ENCODE measurements around the gene DPP10. TPM values are rescaled to one million over a fixed set of nuclear protein-coding genes. Genes with fewer than 3 reads are reported as not detected.

The DPP10 gene
- total RNA-seq, 6 experiments from 2014 or later = not detected

GRCh38 chr2:114424699-114425098 lies 17.7 kb upstream of the DPP10 start:
- H3K4me1 Mint-ChIP-seq (ENCODE audit: low read depth) = no peaks in the 10 kb centered on the region
- no peak for TF ChIP-seq CTCF (IDR thresholded peaks at IDR 0.05)
- H3K9me3 Mint-ChIP-seq = peaks cover 20% of the 10 kb centered on the region
- H3K4me3 Mint-ChIP-seq = no peak overlapping the region
- H3K27me3 Mint-ChIP-seq (ENCODE audit: insufficient read depth) = no peaks in the 10 kb centered on the region; the same call in 1 of the 2 replicates
- no peak overlapping the region for H3K27ac Mint-ChIP-seq
- no peak for DNase-seq
- no peaks in the 10 kb centered on the region for H3K36me3 Mint-ChIP-seq (ENCODE audit: low read depth)

GRCh38 chr2:114426756-114427155 lies 15.7 kb upstream of the DPP10 start:
- H3K9me3 Mint-ChIP-seq = peaks cover 16% of the 10 kb centered on the region
- no peak for TF ChIP-seq CTCF (IDR thresholded peaks at IDR 0.05)

GRCh38 chr2:114436329-114436728 lies 6.1 kb upstream of the DPP10 start:
- no peak overlapping the region for H3K27ac Mint-ChIP-seq
- DNase-seq = no peak
- H3K9me3 Mint-ChIP-seq = peaks cover 31% of the 10 kb centered on the region
- TF ChIP-seq CTCF (IDR thresholded peaks at IDR 0.05) = no peak
- H3K4me3 Mint-ChIP-seq = no peak overlapping the region
- no peaks in the 10 kb centered on the region for H3K4me1 Mint-ChIP-seq (ENCODE audit: low read depth)
- H3K36me3 Mint-ChIP-seq (ENCODE audit: low read depth) = no peaks in the 10 kb centered on the region
- no peaks in the 10 kb centered on the region for H3K27me3 Mint-ChIP-seq (ENCODE audit: insufficient read depth)

More at GRCh38 chr2:114426756-114427155, 15.7 kb upstream of the DPP10 start:
- Mint-ChIP-seq H3K36me3 (ENCODE audit: low read depth) (no peaks in the 10 kb centered on the region), H3K27me3 (ENCODE audit: insufficient read depth) (no peaks in the 10 kb centered on the region; the same call in 1 of the 2 replicates), H3K27ac (no peak overlapping the region), H3K4me3 (no peak overlapping the region), H3K4me1 (ENCODE audit: low read depth) (no peaks in the 10 kb centered on the region)
- no peak for DNase-seq

- no peak for DNase-seq
- no peak for TF ChIP-seq CTCF (IDR thresholded peaks at IDR 0.05)
- H3K27ac Mint-ChIP-seq = no peak overlapping the region
- no peaks in the 10 kb centered on the region for H3K4me1 Mint-ChIP-seq (ENCODE audit: low read depth)
- peaks cover 22% of the 10 kb centered on the region for H3K9me3 Mint-ChIP-seq
- no peaks in the 10 kb centered on the region for H3K27me3 Mint-ChIP-seq (ENCODE audit: insufficient read depth)
- H3K4me3 Mint-ChIP-seq = no peak overlapping the region
- no peaks in the 10 kb centered on the region for H3K36me3 Mint-ChIP-seq (ENCODE audit: low read depth)
Observed at GRCh38 chr2:114446571-114446970, 4.1 kb downstream of the DPP10 start.

- no peak for DNase-seq
- Mint-ChIP-seq H3K36me3 (ENCODE audit: low read depth) (no peaks in the 10 kb centered on the region), H3K27me3 (ENCODE audit: insufficient read depth) (peaks cover 2% of the 10 kb centered on the region; the same call in 1 of the 2 replicates), H3K4me1 (ENCODE audit: low read depth) (no peaks in the 10 kb centered on the region), H3K4me3 (no peak overlapping the region), H3K9me3 (peaks cover 19% of the 10 kb centered on the region), H3K27ac (no peak overlapping the region)
- no peak for TF ChIP-seq CTCF (IDR thresholded peaks at IDR 0.05)
Observed at GRCh38 chr2:114450639-114451038, 8.2 kb downstream of the DPP10 start.

GRCh38 chr2:114456566-114456965 lies 14.1 kb downstream of the DPP10 start:
- no peak for DNase-seq
- peaks cover 8% of the 10 kb centered on the region for H3K9me3 Mint-ChIP-seq
- no peak overlapping the region for H3K4me3 Mint-ChIP-seq
- no peaks in the 10 kb centered on the region for H3K4me1 Mint-ChIP-seq (ENCODE audit: low read depth)
- no peaks in the 10 kb centered on the region for H3K36me3 Mint-ChIP-seq (ENCODE audit: low read depth)
- H3K27me3 Mint-ChIP-seq (ENCODE audit: insufficient read depth) = peaks cover 2% of the 10 kb centered on the region; the same call in 1 of the 2 replicates
- TF ChIP-seq CTCF (IDR thresholded peaks at IDR 0.05) = no peak
- no peak overlapping the region for H3K27ac Mint-ChIP-seq

Measured in HFFc6 (cell line).